GM23338 (cell line): ENCODE results near the gene MSH4. TPM values are rescaled to one million over a fixed set of nuclear protein-coding genes. Genes with fewer than 3 reads are reported as not detected.

Experiments
- ATAC-seq: fragments of 200-7000 bp; cut with Tn5 transposase; 3 replicates; pipeline ENCODE4 v1.9.1; 2020
- DNase-seq: peaks from one replicate; pipeline ENCODE4 v3.0.0-alpha.2; 2015; ENCODE audit warnings: low spot score
- H2AFZ ChIP-seq: fragments of 200-600 bp; sonication (generic); 2 replicates; pipeline ENCODE4 v1.8.0; 2016; ENCODE audit warnings: antibody characterized with exemption, mild to moderate bottlenecking, moderate library complexity
- H3F3A ChIP-seq: fragments of 200-600 bp; sonication (generic); replicated peaks from 2 replicates; pipeline ENCODE4 v1.8.0; 2017; ENCODE audit warnings: antibody characterized with exemption, mixed run types, low read depth
- H3K27ac ChIP-seq: fragments of 200-600 bp; sonication (generic); 2 replicates; pipeline ENCODE4 v1.6.1; 2016; ENCODE audit warnings: low read depth
- H3K27me3 ChIP-seq: fragments of 200-600 bp; sonication (generic); 2 replicates; pipeline ENCODE4 v1.8.0; 2016; ENCODE audit warnings: mild to moderate bottlenecking, mixed run types, moderate library complexity; ENCODE audit not compliant: insufficient read depth
- H3K36me3 ChIP-seq: fragments of 200-600 bp; sonication (generic); 2 replicates; pipeline ENCODE4 v1.8.0; 2016; ENCODE audit warnings: mild to moderate bottlenecking; ENCODE audit not compliant: insufficient read depth
- H3K4me1 ChIP-seq: fragments of 200-600 bp; sonication (generic); 2 replicates; pipeline ENCODE4 v1.8.0; 2016; ENCODE audit warnings: mild to moderate bottlenecking, moderate library complexity; ENCODE audit not compliant: insufficient read depth
- H3K4me2 ChIP-seq: fragments of 200-600 bp; sonication (generic); 2 replicates; pipeline ENCODE4 v1.7.1; 2017; ENCODE audit warnings: mixed run types
- H3K4me3 ChIP-seq: fragments of 200-600 bp; sonication (generic); 2 replicates; pipeline ENCODE4 v1.6.1; 2016; ENCODE audit warnings: mixed run types
- H3K79me2 ChIP-seq: fragments of 200-600 bp; sonication (generic); replicated peaks from 2 replicates; pipeline ENCODE4 v1.8.0; 2017; ENCODE audit warnings: mild to moderate bottlenecking; ENCODE audit not compliant: insufficient read depth
- H3K9me2 ChIP-seq: fragments of 200-600 bp; sonication (generic); 2 replicates; pipeline ENCODE4 v1.8.0; 2017; ENCODE audit not compliant: insufficient read depth
- H4K20me1 ChIP-seq: fragments of 200-600 bp; sonication (generic); replicated peaks from 2 replicates; pipeline ENCODE4 v1.8.0; 2017; ENCODE audit warnings: mild to moderate bottlenecking; ENCODE audit not compliant: insufficient read depth
- H3K27ac Mint-ChIP-seq: 2 replicates; pipeline ENCODE4 v1.8.0; 2020; ENCODE audit warnings: inconsistent platforms, mild to moderate bottlenecking, moderate library complexity, mixed read lengths
- H3K27me3 Mint-ChIP-seq: 3 replicates; pipeline ENCODE4 v1.8.0; 2022; ENCODE audit warnings: low read depth, mild to moderate bottlenecking, moderate library complexity, mixed read lengths, inconsistent platforms; ENCODE audit not compliant: insufficient read depth, poor library complexity
- H3K36me3 Mint-ChIP-seq: 3 replicates; pipeline ENCODE4 v1.8.0; 2021; ENCODE audit warnings: low read depth, mild to moderate bottlenecking, inconsistent platforms, moderate library complexity, mixed read lengths
- H3K4me1 Mint-ChIP-seq: 3 replicates; pipeline ENCODE4 v1.8.0; 2020; ENCODE audit warnings: mild to moderate bottlenecking, inconsistent platforms, mixed read lengths
- H3K4me3 Mint-ChIP-seq: 3 replicates; pipeline ENCODE4 v1.8.0; 2021; ENCODE audit warnings: moderate library complexity, mild to moderate bottlenecking, inconsistent platforms, mixed read lengths
- H3K9me3 Mint-ChIP-seq: 3 replicates; pipeline ENCODE4 v1.8.0; 2020; ENCODE audit warnings: moderate library complexity, mild to moderate bottlenecking, inconsistent platforms, mixed read lengths
- CREB1 ChIP-seq: fragments of 250-450 bp; sonication (Bioruptor Pico); IDR thresholded peaks from 2 replicates; pipeline ENCODE4 v1.5.0; 2020; ENCODE audit warnings: low read depth, mild to moderate bottlenecking, moderate library complexity
- ETS1 ChIP-seq: IDR thresholded peaks from 2 replicates; pipeline ENCODE4 v1.6.1; 2016; ENCODE audit warnings: antibody characterized with exemption
- EZH2 ChIP-seq: fragments of 200-600 bp; sonication (generic); IDR thresholded peaks from one replicate; pipeline ENCODE4 v1.8.0; 2017; ENCODE audit warnings: antibody characterized with exemption, mild to moderate bottlenecking, low read depth; ENCODE audit not compliant: unreplicated experiment
- EZH2phosphoT487 ChIP-seq: fragments of 200-600 bp; sonication (generic); IDR thresholded peaks from one replicate; pipeline ENCODE4 v1.8.1; 2018; ENCODE audit warnings: antibody characterized with exemption; ENCODE audit not compliant: unreplicated experiment
- JUNB ChIP-seq: IDR thresholded peaks from one replicate; pipeline ENCODE4 v1.6.1; 2016; ENCODE audit warnings: antibody characterized with exemption; ENCODE audit not compliant: unreplicated experiment
- POLR2AphosphoS5 ChIP-seq: IDR thresholded peaks from 2 replicates; pipeline ENCODE4 v1.6.1; 2016; ENCODE audit warnings: antibody characterized with exemption, low read depth
- REST ChIP-seq: IDR thresholded peaks from one replicate; pipeline ENCODE4 v1.6.1; 2018; ENCODE audit warnings: antibody characterized with exemption; ENCODE audit not compliant: unreplicated experiment
- STAT1 ChIP-seq: IDR thresholded peaks from one replicate; pipeline ENCODE4 v1.6.1; 2016; ENCODE audit warnings: antibody characterized with exemption; ENCODE audit not compliant: unreplicated experiment
- ZNF114 ChIP-seq: fragments of 250-450 bp; sonication (Bioruptor Pico); IDR thresholded peaks from 2 replicates; pipeline ENCODE4 v1.5.0; 2020; ENCODE audit warnings: mild to moderate bottlenecking, moderate library complexity
- ZNF331 ChIP-seq: fragments of 250-450 bp; sonication (Bioruptor Pico); IDR thresholded peaks from 2 replicates; pipeline ENCODE4 v1.5.0; 2020; ENCODE audit warnings: low read depth, mild to moderate bottlenecking, moderate library complexity
- polyA plus RNA-seq: library from polyadenylated mRNA; unstranded; fragments of >200 nt; fragmentation: Nextera tagmentation; extraction: Ambion mirVana; gene quantifications from 2 replicates; pipeline ENCODE4 v1.2.1, GENCODE V29; 2016
- total RNA-seq: library from RNA; depleted of rRNA; stranded (reverse); fragments of >200 nt; shearing (Covaris generic); gene quantifications from 2 replicates; pipeline ENCODE4 v1.2.3, GENCODE V29; 2014

The MSH4 gene
- total and polyA plus RNA-seq, 2 experiments from 2014 or later, result 0.10 to 0.24 TPM

- Mint-ChIP-seq H3K4me3 (no peak overlapping the region), H3K27me3 (no peaks in the 10 kb centered on the region), H3K36me3 (no peaks in the 10 kb centered on the region), H3K27ac (no peak overlapping the region), H3K4me1 (no peaks in the 10 kb centered on the region), H3K9me3 (no peaks in the 10 kb centered on the region)
- Histone ChIP-seq H3K4me3 (no peak overlapping the region), H3K27ac (no peak overlapping the region), H3K9me2 (no peaks in the 10 kb centered on the region), H3K79me2 (no peaks in the 10 kb centered on the region), H3K4me1 (no peaks in the 10 kb centered on the region), H4K20me1 (no peaks in the 10 kb centered on the region), H3K36me3 (no peaks in the 10 kb centered on the region), H3K27me3 (no peaks in the 10 kb centered on the region), H2AFZ (peak overlapping the region; percentile 31; the same call in 1 of the 2 replicates), H3F3A (no peaks in the 10 kb centered on the region), H3K4me2 (no peak overlapping the region)
- ATAC-seq (no peak), DNase-seq (no peak)
- no peak for TF ChIP-seq POLR2AphosphoS5
- no peak for TF ChIP-seq ETS1
- TF ChIP-seq REST, result no peak
- TF ChIP-seq EZH2, result no peak
- TF ChIP-seq EZH2phosphoT487, result no peak
- no peak for TF ChIP-seq STAT1
- no peak for TF ChIP-seq ZNF331 (CRISPR knock-in tag)
These were observed 58.3 kb downstream of the MSH4 start for GRCh38 chr1:75855010-75855409.

- no peak for DNase-seq
- Histone ChIP-seq H3K4me3 (no peak overlapping the region), H3K79me2 (no peaks in the 10 kb centered on the region), H3F3A (no peaks in the 10 kb centered on the region), H3K27me3 (no peaks in the 10 kb centered on the region), H4K20me1 (no peaks in the 10 kb centered on the region), H3K9me2 (no peaks in the 10 kb centered on the region), H3K27ac (no peak overlapping the region), H3K36me3 (no peaks in the 10 kb centered on the region), H2AFZ (0 out of 2 replicates have a peak overlapping the region, but pooled peaks have one; percentile 31), H3K4me2 (no peak overlapping the region), H3K4me1 (no peaks in the 10 kb centered on the region)
- Mint-ChIP-seq H3K4me1 (no peaks in the 10 kb centered on the region), H3K36me3 (no peaks in the 10 kb centered on the region), H3K9me3 (no peaks in the 10 kb centered on the region), H3K27me3 (no peaks in the 10 kb centered on the region), H3K4me3 (no peak overlapping the region), H3K27ac (no peak overlapping the region)
- no peak for TF ChIP-seq EZH2
- TF ChIP-seq JUNB, result no peak
- TF ChIP-seq EZH2phosphoT487, result no peak
- TF ChIP-seq POLR2AphosphoS5, result no peak
- TF ChIP-seq ZNF114 (CRISPR knock-in tag), result no peak
- TF ChIP-seq ETS1, result no peak
- TF ChIP-seq CREB1 (CRISPR knock-in tag), result no peak
- no peak for ATAC-seq
These were observed 59.1 kb downstream of the MSH4 start for GRCh38 chr1:75855734-75856133.
